ENCODE results near the gene MSANTD1. TPM values are rescaled to one million over a fixed set of nuclear protein-coding genes. Genes with fewer than 3 reads are reported as not detected.

Gene MSANTD1
- polyA plus RNA-seq, 1 experiment: 0.04 TPM

DNA sequence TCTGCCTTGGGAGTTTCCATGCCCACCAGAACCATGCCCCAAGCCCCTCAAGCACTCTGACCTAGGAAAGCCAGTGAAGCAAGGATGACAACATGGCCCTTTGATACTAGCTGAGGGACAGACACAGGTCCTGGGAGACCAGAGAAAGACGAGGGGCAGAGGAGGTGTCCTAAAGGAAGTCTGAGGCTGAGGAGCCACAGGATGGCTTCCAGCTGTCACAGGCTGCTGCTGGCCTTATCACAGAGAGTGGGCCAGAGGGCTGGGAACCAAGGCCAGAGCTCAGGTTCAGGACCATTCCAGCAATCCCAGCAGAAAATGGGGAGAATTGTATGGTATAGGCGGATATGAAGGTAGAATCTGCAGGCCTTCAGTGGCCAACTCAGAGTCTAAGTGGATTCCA is 31.7 kb upstream of the MSANTD1 start:
- H3K9me3 ChIP-seq (ENCODE audit: control insufficient read depth, insufficient read depth, low read length): no peaks in the 10 kb centered on the region
- no peak overlapping the region for H3K27ac ChIP-seq (ENCODE audit: low read depth, low read length)
- no peaks in the 10 kb centered on the region for H3K27me3 ChIP-seq (ENCODE audit: control insufficient read depth, insufficient read depth, low read length)
- H3K4me3 ChIP-seq (ENCODE audit: low read depth, low read length): no peak overlapping the region
- no peak for TF ChIP-seq CTCF (IDR thresholded peaks at IDR 0.05; ENCODE audit: low read depth, low read length)
- DNase-seq (ENCODE audit: low read depth, low spot score): no peak
- ChIA-PET CTCF (no interaction called here), POLR2A (no interaction called here)

DNA sequence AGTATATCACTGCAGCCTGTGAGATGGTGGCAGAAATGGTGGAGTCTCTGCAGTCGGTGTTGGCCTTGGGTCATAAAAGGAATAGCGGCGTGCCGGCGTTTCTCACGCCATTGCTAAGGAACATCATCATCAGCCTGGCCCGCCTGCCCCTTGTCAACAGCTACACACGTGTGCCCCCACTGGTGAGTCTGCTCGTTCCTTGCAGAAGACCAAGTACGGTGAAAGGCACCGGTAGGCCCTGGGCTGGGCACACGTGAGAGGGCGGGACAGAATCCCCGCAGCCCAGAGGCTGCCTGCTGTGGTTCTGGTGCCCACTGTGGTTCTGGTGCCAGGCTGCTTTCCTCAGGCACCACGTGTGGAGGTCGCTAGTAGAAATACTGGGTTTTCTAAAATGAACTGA is 31.2 kb upstream of the MSANTD1 start:
- ChIA-PET POLR2A (no interaction called here), CTCF (no interaction called here)
- no peak for DNase-seq (ENCODE audit: low read depth, low spot score)
- Histone ChIP-seq H3K27me3 (ENCODE audit: control insufficient read depth, insufficient read depth, low read length) (no peaks in the 10 kb centered on the region), H3K4me3 (ENCODE audit: low read depth, low read length) (no peak overlapping the region), H3K9me3 (ENCODE audit: control insufficient read depth, insufficient read depth, low read length) (no peaks in the 10 kb centered on the region), H3K27ac (ENCODE audit: low read depth, low read length) (no peak overlapping the region)
- TF ChIP-seq CTCF (IDR thresholded peaks at IDR 0.05; ENCODE audit: low read depth, low read length): no peak

DNA sequence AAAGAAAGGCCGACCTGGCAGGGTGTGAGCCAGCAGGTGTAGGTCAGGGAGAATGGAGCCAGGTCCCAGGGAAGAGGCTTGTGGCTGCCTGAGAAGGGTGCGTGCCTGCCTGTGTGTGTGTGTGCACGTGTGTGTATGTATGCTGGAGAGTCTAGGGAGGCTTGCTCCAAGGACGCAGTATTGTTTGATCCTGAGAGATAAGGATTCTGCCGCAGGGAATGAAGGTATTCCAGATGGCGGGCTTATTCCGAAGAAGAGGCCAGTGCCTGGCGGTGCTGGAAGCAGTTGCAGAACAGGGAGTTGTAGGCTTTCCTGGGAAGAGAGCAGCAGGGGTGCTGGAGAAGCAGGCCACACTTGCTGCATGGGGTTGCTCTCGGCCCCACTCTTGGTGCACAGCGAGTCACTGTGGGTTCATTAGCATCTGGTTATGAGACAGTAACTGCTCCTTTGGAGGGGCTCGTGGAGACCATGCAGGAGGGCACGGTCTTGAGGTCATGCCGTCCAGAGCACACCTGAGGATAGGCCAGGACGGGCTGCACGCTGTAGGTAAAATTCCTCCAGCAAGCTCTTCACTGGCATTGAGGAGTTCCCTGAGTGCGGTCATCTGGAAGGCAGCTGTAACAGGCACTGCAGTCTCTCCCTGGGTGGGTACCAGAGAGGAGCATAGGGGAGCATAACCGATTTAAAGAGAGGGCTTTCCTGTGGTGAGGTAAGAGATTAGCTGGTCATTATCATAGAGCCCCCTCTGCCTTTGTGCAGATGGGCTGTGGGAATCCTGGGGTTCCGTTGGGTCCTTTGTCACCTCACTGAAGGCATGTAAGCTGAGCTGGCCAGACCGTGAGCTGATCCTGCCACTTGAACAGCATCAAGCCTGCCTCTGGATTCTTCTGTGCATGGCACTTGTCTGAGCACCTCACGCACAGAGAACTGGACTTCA is 29.9 kb upstream of the MSANTD1 start:
- ChIA-PET POLR2A (no interaction called here), CTCF (interaction anchor here (0.6 kb wide), 1 partner anchor 261 kb away, joined by 3 read pairs; no protein-coding TSS in a partner anchor)
- Histone ChIP-seq H3K27me3 (ENCODE audit: control insufficient read depth, insufficient read depth, low read length) (no peaks in the 10 kb centered on the region), H3K27ac (ENCODE audit: low read depth, low read length) (no peak overlapping the region), H3K9me3 (ENCODE audit: control insufficient read depth, insufficient read depth, low read length) (no peaks in the 10 kb centered on the region), H3K4me3 (ENCODE audit: low read depth, low read length) (no peak overlapping the region)
- no peak for TF ChIP-seq CTCF (IDR thresholded peaks at IDR 0.05; ENCODE audit: low read depth, low read length)
- DNase-seq (ENCODE audit: low read depth, low spot score): no peak

- Histone ChIP-seq H3K27ac (ENCODE audit: low read depth, low read length) (no peak overlapping the region), H3K27me3 (ENCODE audit: control insufficient read depth, insufficient read depth, low read length) (no peaks in the 10 kb centered on the region), H3K4me3 (ENCODE audit: low read depth, low read length) (no peak overlapping the region), H3K9me3 (ENCODE audit: control insufficient read depth, insufficient read depth, low read length) (no peaks in the 10 kb centered on the region)
- TF ChIP-seq CTCF (IDR thresholded peaks at IDR 0.05; ENCODE audit: low read depth, low read length): no peak
- DNase-seq (ENCODE audit: low read depth, low spot score): no peak
- ChIA-PET POLR2A (no interaction called here), CTCF (no interaction called here)
Measured at GRCh38 chr4:3219761-3220475, 29.0 kb upstream of the MSANTD1 start.

Data from AG04450 (cell line).